ENCODE data around the gene WIPF2.
"Not testable (repeated sequence)": the region's sequence is repeated elsewhere in the genome, so short reads cannot be mapped to it uniquely, and the experiment has no call there.

WIPF2 gene

DNA sequence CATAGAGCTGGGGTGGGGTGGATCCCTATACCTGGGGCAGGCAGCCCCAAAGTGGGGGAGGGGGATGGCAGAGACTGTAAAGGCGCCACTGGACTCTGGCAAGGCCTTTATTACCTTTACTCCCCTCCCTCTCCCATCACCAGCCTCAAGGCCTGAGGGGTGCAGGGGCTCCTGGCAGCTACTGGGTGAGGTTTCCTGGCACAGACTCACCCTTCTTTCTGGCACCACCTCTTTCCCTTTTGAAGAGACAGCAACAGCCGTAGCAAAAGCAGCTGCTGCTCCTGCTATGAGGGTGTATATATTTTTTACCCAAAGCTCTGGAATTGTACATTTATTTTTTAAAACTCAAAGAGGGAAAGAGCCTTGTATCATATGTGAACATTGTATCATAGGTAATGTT is 24.3 kb upstream of the WIPF2 start:
- no peak for DNase-seq

DNA sequence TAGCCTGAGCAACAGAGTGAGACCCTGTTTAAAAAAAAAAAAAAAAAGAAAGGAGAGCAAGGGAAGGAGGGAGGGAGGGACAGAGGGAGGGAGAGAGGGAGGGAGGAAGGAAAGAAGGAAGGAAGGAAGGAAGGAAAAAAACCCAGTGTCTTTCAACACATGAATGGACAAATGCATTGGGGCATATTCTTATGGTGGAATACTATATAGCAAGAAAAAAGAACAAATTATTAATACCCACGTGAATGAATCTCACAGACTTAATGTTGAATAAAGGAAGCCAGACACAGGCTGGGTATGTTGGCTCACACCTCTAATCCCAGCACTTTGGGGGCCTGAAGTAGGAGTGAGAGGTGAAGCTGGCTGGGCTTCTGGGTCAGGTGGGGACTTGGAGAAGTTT is 21.6 kb upstream of the WIPF2 start:
- no peak for DNase-seq

DNA sequence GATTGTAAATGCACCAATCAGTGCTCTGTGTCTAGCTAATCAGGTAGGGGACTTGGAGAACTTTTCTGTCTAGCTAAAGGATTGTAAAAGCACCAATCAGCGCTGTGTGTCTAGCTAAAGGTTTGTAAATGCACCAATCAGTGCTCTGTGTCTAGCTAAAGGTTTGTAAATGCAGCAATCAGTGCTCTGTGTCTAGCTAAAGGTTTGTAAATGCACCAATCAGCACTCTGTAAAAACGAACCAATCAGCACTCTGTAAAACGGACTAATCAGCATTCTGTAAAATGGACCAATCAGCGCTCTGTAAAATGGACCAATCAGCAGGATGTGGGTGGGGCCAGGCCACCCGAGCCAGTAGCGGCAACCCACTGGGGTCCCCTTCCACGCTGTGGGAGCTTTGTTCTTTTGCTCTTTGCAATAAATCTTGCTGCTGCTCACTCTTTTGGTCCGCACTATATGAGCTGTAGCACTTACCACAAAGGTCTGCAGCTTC is 21.1 kb upstream of the WIPF2 start:
- DNase-seq = not testable (repeated sequence)

DNA sequence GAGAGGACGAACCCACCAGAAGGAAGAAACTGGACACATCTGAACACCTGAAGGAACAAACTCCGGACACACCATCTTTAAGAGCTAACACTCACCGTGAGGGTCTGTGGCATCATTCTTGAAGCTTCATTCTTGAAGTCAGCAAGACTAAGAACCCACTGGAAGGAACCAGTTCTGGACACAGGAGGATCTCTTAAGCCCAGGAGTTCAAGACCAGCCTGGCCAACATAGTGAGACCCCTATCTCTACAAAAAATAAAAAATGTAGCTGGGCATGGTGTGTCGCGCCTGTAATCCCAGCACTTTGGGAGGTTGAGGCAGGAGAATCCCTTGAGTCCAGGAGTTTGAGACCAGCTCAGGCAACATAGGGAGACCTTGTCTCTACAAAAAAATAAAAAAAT is 20.5 kb upstream of the WIPF2 start:
- no peak for DNase-seq

DNA sequence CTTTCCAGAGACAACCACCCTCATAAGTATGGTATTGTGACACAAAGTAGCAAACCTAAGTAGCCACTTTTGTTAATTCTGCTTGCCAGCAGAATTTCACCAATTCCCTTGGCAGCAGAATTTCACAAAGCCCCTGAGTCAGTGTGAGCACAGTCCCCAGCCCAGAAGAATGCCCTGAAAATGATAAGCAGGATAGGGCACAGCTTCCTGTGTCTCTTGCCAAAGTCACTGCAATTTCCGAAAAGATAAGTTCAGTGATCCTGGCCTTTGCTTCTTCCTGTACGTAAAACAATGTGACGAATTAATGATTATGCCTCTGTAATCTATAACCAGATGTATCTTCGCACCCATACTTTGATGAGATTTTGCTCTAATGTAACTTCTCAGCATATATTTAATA is 16.0 kb upstream of the WIPF2 start:
- no peak for DNase-seq

DNA sequence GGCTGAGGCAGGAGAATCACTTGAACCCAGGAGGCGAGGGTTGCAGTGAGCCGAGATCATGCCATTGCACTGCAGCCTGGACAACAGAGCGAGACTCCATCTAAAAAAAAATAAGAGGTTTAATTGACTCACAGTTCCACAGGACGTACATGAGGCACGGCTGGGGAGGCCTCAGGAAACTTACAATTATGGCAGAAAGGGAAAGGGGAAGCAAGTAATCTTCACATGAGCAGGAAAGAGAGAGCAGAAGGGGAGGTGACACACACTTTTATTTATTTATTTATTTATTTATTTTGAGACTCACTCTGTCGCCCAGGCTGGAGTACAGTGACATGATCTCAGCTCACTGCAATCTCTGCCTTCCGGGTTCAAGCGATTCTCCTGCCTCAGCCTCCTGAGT is 12.9 kb upstream of the WIPF2 start:
- not testable (repeated sequence) for DNase-seq

DNA sequence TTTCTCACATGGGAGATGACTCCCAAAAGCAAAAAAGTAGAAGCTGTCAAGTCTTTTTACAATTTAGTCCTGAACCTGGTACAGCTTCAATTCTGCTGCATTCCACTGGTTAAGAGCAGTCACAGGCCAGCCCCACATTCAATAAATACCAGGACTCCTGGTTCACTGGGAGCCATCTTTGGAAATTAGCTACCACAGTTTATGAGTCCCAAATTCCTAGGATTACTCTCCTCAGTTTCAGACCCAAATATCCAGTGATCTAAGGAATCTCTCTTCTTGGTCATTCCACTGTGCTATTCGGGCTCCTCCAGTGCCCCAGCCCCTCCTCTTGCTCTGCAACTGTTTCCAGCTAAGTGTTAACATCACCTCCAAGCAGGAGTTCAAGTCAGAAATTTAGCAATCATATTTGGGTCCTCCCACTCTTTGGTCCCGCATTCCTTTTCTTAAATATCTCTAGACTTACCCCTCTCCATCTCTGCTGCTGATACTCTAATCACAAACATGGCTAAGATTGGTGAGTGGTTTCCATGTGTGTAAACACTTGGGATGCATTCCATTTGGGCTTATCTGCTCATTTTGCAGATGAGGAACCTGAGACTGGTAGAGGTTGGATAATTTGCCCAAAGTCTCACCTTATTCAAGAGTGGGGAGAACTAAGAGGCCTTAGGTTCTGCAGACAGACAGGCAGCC is 9.6 kb upstream of the WIPF2 start:
- no peak for DNase-seq

DNA sequence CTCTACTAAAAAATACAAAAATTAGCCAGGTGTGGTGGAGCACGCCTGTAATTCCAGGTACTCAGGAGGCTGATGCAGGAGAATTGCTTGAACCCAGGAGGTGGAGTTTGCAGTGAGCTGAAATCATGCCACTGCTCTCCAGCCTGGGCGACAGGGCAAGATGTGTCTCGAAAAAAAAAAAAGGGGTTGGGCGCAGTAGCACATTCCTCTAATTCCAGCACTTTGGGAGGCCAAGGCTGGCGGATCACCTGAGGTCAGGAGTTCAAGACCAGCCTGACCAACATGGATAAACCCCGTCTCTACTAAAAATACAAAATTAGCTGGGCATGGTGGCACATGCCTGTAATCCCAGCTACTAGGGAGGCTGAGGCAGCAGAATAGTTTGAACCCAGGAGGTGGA is 5.2 kb upstream of the WIPF2 start:
- DNase-seq = not testable (repeated sequence)

DNA sequence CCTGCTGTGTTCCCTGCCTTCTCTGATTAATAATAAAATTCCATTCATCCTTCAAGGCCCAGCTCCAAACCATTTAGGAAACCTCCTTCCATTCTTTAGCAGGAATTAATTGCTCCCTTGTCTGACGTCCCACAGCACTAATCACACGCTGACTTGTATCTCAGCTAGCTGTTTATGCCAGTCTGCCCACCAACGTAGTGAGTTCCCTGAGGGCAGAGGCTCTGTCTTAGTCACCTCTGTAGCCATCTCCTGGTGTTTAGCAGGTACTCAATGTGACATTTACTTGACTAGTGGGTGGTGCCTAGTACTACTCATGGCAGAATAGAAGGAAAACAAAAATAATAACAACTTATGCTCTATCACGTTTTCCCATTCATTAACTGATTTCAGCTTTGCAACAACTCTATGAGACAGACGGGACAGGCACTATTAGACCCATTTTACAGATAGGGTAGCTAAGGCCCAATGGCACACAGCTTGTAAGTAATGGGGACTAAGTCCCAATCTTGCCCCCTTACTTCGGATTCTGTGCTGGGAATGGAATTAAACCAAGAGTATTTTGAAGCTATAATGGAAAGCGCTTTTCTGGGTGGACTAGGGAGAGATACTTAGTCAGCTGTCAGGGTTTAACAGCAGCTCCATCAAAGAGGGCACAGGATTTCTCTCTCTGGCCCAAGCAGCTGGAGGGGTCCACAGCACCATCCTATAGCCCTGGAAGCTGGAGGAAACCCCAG is 931 bp upstream of the WIPF2 start:
- no peak for DNase-seq

DNA sequence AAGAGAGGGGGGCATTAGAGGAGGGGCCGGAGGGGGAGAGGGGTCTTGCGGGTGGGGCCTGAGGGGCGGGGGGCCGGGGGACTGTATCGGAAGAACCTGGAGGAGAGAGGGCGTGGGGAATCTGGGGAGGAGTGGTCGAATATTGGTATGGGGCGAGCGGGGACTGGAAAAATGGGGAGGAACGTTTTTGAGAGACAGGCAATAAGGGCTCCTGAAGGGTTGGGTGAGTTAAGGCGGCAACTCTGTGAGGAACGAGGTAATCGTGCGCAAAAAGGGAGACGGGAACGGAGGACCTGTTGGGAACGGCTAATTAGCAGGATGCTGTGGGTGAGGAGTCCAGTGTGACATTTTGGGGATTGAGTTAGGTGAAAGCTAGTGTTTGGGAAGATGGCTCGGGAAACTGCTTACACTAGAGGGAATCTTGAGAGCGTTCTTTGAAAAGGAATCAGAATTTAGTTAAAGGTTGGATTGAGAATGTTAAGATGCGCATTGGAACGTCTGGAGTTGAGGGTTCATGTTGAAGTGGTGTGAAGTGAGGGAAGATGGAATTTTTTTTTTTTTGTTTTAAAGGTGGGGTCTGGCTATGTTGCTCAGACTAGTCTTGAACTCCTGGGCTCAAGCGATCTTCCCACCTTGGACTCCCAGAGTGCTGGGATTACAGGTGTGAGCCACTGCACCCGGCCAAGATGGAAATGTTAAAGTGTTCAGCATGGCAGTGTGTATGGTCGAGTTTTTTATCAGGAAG is 662 bp downstream of the WIPF2 start:
- peak; percentile 75 for DNase-seq

DNA sequence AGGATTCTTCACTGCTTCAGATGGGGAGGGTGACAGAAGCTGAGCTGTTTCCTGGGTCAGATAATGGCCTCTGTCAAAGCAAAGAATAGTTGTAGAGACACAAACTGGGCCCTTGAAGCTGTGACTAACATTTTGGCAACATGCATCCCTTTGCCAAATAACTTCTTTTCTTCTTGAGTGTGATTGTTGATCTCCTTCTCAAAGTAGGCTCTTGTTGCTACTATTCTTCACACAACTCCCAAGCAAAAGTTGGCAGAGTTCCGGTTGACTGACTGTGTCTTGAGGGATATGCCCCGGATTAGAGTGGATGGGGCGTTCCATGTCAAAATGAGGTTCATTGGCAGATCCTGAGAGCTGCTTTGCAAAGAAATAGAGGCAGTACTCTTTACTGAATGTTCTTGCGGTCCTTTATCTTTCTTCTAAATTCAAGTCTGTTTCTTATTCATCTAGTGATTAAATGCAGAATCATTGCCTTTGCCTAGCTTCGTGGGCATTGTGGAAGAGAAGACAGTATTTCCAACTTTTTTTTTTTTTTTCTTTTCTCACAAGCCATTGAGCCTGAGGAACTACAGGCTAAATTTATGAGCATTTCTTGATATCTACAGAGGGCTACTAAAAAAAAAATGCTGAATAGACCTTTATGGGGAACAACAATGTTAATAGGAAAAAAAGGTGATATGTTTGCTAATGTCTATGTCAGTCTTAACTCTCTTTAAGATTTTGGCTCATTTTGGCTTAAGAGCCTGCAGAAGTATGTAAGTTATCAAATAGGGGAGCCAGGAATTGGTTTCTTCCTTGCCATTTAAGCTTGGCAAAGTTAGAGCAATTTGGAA is 5.8 kb downstream of the WIPF2 start:
- peak; percentile 15 for DNase-seq

DNA sequence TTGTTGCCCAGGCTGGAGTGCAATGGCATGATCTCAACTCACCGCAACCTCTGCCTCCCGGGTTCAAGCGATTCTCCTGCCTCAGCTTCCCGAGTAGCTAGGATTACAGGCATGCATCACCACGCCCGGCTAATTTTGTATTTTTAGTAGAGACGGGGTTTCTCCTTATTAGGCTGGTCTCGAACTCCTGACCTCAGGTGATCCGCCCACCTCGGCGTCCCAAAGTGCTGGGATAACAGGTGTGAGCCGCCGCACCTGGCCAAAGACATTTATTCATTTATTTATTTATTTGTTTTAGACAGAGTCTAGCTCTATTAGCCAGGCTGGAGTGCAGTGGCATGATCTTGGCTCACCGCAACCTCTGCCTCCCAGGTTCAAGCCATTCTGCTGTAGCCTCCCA is 10.0 kb downstream of the WIPF2 start:
- DNase-seq = not testable (repeated sequence)

DNA sequence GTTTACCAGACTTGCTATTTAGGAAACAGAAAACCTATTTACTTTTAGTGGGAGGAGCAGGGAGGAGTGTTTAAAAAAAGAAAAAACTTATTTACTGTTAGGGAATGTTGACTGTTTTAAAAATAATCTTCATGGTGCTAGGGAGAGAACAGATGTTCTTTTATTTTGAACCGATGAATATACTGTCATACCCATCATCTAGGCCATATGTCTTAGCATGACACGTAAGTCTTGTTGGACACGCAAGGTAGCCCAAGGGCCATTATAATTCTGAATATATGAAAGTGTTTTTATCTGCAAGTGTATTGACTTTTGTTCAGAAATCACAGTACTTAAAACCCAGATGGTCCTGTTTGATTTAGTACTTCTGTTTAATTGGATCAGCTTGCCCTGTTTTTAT is 11.6 kb downstream of the WIPF2 start:
- DNase-seq = no peak

DNA sequence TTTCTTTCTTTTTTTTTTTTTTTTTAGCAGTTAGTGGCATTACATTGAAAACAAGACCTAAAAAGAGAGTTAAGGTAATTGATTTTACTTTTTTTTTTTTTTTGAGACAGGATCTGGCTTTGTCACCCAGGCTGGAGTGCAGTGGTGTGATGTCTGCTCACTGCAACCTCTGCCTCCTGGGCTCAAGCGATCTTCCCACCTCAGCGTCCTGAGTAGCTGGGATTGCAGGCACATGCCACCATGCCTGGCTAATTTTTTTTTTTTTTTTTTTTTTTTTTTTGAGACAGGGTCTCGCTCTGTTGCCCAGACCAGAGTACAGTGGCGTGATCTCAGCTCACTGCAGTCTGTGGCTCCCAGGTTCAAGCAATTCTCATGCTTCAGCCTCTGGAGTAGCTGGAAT is 12.8 kb downstream of the WIPF2 start:
- DNase-seq = not testable (repeated sequence)

DNA sequence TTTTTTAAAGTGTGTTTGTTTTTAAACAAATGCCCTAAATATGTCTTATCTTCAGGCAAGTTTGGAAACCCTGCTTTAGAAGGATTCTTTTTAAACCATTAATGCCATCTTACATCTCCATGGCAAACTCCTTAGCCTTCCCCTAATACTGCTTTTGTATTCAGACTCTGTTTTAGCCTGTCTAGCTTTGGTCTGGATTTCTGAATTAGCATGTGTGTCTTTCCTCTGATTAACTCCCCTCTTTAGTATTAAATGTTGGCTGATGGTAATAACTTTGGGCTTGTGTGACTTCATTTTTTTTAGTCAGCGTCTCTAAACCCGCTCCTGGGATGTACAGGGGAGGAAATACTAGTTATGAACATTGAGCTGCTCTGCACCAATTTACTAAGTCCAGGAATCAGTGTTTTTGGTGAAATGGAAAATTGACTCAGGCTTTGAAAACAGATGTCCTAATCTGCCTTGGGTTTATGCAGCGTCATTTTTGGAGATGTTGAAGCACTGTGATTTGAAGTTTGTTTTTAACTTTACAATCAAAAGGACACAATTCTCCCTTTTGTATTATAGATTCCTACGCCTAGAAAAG is 22.2 kb downstream of the WIPF2 start:
- DNase-seq = no peak

DNA sequence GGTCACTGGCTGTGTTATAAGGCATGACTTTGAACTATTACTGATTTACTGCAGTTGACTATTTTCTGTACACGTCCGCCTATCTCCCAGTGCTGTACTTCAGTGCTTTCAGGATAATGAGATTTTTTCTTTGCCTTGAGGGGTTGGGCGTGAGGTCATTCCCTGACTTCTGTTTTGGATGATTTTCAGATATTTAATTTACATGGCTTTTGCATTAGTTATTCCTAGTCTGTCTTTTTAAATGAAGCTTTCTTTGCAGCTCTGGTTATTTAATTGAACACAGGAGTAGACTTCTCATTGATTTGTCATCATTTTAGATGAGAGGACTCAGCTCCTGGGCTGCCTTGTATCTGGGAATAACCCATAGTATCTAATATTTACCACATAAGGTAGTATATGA is 23.7 kb downstream of the WIPF2 start:
- DNase-seq = no peak

DNA sequence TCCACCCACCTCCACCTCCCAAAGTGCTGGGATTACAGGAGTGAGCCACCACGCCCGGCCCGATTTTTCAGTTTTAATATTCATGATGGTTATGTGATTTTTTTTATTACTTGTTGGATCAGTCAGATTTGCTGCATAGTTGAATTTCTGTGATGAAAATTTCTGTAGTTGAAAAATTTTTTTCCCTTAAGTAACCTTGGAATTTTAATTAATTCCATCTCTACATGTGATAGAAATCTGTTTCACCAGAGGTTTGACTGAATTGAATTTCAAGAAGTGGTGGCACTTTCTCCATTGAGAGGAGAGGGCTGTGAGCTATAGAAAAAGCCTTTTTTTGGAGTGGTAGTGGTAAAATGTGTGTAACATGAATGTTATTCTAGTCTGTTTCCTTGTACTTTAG is 24.7 kb downstream of the WIPF2 start:
- DNase-seq = no peak

DNA sequence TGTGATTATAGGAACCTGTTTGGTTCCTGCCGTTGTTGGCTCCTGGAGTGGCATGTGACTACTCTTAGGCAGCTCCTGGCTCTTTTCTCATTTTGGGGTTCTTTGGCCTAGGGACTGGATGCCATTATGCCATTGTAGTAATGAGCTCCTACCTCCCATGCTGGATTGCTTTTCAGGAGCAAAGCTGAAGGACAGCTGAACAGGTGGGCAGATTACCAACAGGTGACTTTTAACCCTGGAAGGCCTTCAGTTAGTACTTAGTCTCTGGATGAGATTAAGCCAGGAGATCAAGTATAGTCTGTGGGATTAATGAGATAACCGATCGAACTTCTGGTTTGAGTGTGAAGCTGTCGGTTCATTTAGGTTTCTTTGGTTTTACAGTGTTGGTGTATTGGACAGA is 25.2 kb downstream of the WIPF2 start:
- no peak for DNase-seq

DNA sequence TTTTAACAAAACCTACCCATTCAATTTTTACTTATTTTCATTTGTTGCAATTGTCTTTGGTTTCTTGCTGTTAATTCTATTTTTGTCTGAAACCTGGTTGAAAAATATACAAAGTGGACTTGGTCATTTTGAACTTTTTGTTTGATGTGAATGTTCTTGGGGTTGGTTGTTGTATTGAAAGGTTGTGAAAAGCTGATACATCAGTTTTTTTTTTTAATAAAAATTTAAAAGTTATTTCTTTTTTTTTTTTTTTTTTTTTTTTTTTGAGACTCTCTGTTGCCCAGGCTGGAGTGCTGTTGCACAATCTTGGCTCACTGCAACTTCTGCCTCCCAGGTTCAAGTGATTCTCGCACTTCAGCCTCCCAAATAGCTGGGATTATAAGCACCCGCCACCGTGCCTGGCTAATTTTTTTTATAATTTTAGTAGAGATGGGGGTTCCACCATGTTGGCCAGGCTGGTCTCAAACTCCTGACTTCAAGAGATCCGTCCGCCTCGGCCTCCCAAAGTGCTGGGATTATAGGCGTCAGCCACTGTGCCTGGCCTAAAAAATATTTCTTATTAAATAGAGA is 28.9 kb downstream of the WIPF2 start:
- DNase-seq = no peak

DNA sequence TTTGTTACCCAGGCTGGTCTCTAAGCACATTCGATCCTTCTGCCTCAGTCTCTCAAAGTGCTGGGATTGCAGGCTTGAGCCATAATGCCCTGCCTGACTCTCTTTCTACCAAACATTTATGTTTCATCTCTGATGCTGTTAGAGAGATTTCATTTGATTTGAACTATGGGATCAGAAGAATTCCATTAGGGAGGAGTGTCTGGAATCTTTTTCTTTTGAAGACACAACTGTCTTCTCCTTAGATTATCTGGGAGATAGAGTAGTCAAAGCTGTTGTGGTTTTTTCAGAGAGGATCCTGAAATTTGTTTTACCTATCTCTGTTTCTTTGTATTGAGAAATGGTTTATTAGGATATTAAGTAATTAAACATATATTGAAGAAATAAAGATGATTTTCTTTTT is 29.4 kb downstream of the WIPF2 start:
- DNase-seq = no peak

DNA sequence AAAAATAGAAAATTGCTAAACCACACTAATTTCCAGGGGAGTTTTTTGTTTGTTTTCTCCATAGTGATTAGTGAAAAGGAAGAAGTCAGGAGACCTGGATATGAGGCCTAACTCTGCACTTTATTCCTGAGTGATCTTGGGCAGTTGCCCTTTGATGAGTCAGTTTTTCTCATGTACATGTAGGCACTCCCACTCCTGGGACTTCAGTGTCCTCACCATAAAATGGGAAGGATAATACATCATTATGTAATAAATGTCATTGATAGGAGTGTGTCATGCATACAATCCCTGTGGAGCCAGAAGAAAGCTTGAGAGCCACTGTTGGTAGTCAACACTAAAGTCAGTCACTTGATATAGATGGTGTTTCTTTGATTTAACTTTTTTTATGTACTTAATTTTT is 32.5 kb downstream of the WIPF2 start:
- DNase-seq = no peak

DNA sequence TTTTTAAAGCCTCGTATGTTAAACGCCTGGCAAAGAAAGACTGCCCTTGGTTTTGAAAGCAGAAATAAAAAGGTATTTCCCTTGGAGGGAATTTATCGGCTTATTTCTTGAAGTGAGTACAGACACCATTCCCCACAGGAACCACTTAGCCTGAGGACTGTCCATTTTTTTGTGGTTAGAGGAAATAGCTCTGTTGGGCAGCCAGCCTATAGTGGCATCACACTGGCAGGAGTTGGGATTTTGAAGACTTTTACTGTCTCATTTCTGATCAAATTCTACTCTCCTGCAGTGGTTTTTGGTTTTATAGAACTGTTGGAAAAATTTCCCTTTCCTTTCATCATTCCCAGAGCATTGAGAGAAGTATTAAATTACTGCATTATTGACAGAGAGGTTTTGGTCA is 34.5 kb downstream of the WIPF2 start:
- peak; percentile 1 for DNase-seq
